Stimulated activated CD4-positive, alpha-beta T cell treated with anti-CD3 and anti-CD28 coated beads, Interleukin-2, amount 100 ng/mL, for 24 hours (primary cell): Measurements from ENCODE around the gene TIMP2.
"Not testable (repeated sequence)": the region's sequence is repeated elsewhere in the genome, so short reads cannot be mapped to it uniquely, and the experiment has no call there.

Source experiments
- DNase-seq, 2 donors: peaks; one replicate each; pipeline ENCODE4 v3.0.0-alpha.2; 2020

The TIMP2 gene

DNA sequence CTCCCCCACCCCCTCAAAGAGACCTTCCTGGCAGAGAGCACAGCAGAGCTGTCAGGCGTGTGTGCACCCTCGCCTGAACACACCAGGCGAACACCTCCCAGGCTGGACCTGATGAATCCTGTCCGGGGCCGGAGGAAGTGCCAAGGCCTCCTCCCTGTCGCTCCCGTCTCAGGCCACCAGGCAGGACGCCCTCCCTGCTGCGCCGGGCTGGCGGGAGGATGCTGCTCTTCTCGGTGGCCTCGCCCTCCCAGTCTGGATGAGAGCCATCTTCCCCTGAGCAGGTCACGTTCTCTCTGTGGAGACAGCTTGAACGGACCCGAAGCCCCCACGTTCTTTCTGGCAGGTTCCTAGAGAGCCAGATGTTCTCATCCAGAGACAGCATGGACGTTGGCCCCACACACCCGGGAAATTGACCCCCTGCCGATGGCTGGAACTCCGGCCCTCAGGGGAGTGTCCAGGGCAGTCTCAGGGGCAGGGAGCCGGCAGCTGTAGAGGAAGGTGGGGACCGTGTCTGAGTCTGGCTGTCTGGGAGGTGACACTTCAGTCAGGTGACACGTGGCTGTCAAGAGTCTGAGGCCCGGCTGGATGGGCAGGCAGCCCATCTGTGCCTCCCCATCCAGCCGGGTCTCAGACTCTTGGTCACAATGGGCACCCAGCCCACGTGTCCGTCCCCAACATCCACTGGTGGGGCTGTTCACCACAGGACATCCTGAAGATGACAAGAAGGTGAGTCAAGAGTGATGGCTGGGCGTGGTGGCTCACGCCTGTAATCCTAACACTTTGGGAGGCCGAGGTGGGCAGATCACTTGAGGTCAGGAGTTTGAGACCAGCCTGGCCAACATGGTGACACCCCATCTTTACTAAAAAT, 5.0 kb upstream of the TIMP2 start:
- DNase-seq = no peak

DNA sequence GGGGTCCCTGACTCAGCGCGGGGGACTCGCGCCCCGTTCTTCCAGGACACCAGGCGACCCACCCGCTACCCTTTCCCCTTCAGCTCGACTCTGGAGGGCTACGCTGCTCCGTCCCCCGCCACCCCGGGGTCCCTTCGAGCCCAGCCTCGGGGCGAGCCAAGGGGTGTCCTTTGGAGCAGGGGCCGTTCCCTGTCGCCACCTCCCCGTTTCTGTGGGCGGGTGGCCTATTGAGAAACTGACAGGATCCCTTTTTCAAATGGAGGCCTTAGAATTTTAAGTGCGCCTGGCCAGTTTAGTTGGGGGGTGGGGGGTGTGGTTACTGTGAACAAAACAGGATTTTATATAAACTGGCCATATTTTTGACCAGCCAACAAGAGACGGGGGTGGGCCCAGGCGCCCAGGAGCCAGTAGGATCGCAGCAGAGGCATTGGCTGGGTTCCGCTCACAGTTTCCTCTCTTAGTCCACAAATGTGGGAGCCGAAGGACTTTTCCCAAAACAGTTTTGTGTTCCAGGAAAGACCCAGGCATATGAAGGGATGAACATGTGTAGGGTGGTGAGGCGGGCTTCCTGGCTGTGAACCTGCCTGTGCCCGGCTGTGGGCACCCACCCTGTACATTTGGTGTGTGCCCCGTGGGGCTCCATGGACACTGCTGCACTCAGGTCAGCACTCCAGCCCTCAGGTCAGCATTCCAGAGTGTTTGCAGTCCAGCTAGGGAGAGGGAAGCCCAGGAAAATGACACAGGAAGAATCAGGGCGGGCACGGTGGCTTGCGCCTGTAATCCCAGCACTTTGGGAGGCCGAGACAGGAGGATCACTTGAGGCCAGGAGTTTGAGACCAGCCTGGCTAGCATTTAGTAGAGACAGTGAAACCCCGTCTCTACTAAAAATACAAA, 722 bp upstream of the TIMP2 start:
- DNase-seq = no peak

GRCh38 chr17:78924481-78925151, 571 bp downstream of the TIMP2 start:
- peak in 1 of 2 donors; percentile 10 for DNase-seq

- peak; percentile 43 to 66 for DNase-seq
Observed at GRCh38 chr17:78923660-78924453, 1.3 kb downstream of the TIMP2 start.

- DNase-seq = no peak
Observed at GRCh38 chr17:78922816-78923498, 2.2 kb downstream of the TIMP2 start.

GRCh38 chr17:78921437-78921971, 3.7 kb downstream of the TIMP2 start:
- no peak for DNase-seq

DNA sequence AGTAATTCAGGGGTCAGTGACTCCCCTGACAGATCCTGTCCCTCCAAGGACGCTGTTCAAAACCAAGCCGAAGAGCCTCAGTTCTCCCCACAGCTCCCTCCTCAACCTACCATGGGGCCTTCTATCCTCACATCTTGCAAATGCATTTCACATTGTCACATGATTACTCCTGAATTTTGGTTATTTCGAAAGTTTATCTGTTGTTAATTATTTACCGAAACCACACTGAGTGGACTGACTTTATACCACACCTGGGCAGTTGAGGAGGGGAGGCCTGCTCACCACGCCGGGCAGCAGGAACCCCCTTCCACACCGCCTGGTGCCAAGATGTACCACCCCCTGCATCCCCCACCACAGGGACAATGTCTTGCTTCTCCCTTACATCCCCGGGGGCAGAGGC, 4.7 kb downstream of the TIMP2 start:
- DNase-seq = no peak

- no peak for DNase-seq
Observed at GRCh38 chr17:78919861-78920450, 5.2 kb downstream of the TIMP2 start.

DNA sequence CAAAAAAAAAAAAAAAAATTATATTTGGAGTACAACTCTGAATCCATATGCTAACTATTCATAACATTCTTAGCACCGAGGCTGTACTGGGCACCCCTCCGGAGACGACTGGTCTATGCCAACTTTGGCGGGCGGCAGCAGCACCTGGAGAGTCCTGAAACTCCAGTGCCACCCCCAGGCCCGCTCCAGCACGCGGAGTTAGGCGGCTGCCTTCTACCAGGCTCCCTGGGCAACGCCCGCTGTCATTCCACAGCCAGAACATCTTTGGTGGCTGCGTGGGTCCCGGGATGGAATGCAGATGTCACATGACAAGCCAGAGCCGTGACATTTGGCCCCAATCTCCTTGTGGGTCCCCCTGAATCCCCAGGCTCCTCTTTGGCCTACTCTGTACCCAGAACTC, 6.2 kb downstream of the TIMP2 start:
- DNase-seq = no peak

DNA sequence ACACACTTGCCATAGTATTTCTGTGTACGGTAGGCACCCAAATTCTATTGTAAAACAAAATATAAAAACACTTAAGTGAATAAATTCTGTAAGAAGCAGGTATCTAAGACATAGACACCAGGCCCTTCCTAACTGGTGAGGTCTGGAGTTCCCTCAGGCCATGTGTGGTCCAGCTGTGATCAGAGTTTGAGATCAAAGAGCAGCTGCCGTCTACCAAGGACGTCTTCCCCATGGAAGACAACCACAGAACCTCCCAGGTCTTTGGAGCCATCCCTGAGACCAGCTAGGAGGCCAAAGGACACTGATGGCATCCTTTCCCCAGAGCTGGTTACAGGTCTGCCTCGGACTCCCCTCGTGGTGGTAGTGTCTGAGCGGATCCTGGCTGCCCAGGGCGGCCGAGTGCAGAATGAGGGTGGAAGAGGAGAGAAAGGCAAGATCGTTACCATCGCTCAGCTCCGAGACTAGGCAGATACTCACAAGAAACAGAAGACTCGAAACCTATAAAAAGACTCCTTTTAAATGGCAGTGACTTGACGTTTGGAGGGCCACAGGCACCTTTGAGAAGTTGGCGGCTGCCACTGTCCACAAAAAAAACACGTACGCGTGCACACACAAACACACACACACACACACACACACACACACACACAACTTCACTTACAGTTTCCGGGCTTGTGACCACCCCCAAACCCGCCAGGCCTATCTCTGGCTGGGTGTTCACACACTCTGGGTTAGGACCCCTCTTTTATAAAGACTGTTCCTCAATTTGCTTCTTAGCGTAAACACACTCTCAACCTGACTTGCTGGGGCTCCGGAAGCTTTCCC, 7.5 kb downstream of the TIMP2 start:
- DNase-seq = no peak

GRCh38 chr17:78915872-78916632, 9.1 kb downstream of the TIMP2 start:
- no peak for DNase-seq

DNA sequence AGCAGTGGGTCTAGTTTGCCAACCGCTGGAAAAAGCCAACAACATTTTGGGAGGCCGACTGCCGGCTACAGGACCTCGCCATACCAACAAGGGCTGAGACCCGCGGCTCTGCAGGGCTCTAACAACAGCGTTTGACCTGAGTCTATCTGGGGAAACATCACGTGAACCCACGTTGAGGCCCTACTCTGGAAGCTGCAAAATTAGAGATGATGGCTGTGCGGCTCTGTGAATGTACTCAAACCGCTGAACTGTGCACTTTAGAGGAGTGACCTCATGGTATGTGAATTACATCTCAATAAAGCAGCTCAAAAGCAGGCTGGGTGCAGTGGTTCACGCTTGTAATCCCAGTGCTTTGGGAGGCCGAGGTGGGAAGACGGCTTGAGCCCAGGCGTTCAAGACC, 12.1 kb downstream of the TIMP2 start:
- no peak for DNase-seq

DNA sequence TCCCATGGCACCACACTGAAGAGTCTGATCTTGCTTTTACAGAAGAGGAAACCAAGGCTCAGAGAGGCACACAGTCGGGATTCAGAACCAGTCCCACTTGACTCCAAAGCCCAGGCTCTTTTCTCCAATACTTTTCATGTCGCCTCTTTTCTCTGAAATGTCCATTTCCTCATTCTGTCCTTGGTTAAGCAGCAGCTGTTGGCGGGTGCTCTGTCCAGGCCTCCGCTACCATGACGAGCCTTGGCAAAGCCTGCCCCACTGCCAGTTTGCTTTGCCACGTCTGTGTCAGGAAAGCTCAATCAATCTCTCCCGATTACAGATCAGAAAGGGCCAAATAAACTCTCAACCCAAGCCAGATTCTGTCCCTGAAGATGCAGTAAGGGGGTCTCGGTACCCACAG, 13.1 kb downstream of the TIMP2 start:
- DNase-seq = no peak

GRCh38 chr17:78911543-78911942, 13.6 kb downstream of the TIMP2 start:
- not testable (repeated sequence) for DNase-seq

DNA sequence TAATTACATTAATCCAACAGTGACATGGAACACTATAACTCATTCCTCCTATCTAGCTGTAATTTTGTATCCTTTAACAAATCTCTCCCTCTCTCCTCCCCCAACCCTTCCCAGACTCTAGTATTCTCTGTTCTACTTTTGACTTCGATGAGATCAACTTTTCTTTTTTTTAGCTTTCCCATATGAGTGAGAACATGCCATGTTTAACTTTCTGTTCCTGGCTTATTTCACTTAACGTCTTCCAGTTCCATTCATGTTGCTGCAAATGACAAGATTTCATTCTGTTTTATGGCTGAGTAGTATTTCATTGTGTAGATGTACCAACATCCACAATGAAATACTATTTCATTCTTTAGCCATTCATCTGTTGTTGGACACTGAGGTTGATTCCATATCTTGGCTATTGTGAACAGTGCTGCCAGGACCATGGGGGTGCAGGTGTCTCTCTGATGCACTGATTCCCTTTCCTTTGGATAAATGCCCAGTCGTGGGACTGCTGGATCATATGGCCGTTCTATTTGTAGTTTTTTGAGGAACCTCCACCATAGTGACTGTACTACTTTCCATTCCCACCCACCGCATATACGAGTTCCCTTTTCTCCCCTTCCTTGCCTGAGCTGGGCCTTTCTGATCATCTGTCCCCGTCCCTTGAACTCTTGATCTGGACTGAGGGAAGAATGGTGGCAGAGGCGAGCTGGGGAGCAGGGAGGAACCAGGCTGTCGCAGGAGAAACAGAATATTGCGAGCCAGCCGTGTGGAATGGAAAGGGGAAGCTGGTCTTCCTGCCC, 14.5 kb downstream of the TIMP2 start:
- DNase-seq = no peak

DNA sequence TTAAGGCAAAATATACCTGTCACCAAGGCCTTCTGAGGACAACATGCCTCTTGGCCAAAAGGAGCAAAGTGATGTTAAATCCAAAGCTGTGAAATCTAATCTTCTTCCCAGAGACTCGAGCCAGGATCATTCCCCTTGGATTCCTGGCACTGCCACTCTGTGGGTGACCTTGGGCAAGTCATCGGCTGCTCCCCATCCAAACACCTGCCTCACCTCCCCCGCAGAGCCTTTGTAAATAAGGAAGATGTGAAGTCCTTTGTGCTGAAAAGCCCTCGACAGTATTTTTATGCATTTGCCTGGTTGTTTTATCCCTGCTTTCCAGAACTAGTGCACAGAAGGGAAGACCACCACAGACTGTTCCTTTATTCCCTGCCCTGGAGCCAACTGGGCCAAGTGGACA, 16.8 kb downstream of the TIMP2 start:
- DNase-seq = no peak

DNA sequence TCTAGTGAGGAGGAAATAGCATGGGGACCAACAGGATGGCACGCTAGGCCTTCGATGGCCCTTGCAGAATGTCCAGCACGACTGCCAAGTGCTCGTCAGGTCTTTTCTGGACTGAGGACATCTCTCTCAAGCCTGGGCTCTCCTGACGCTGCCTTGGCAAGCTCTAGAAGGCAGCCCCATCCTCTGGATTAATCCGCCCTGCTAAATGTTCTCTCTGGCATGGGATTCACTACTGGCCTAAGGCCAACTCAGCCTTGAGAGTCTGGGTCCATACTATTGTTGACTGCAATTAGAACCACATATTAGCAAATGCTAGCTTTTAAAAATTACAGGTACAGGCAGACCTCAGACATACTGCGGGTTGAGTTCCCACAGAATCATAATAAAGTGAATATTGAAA, 19.6 kb downstream of the TIMP2 start:
- no peak for DNase-seq

GRCh38 chr17:78905116-78905515, 20.1 kb downstream of the TIMP2 start:
- no peak for DNase-seq

DNA sequence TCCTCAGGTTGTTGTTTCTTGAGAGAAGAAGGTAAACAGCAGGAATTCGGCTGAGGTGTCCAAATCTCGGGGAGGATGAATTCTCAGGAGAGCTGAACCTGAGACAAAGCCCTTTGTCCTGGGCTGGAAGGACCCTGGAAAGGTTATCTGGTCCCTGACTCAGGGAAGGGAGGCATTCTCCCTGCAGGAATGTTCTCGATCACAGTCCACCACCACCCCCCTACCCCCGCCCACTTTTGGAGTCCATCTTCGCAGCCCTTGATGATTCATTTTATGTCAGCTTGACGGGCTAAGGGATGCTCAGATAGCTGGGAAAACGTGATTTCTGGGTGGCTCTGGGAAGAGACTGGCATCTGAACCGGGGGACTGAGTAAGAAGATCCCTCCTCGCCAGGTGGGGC, 20.8 kb downstream of the TIMP2 start:
- DNase-seq = no peak
